ENCODE measurements around the gene CC2D1A.
A peak's percentile ranks its signal among the peaks of the same experiment; 100 is the strongest.

Gene CC2D1A

DNA sequence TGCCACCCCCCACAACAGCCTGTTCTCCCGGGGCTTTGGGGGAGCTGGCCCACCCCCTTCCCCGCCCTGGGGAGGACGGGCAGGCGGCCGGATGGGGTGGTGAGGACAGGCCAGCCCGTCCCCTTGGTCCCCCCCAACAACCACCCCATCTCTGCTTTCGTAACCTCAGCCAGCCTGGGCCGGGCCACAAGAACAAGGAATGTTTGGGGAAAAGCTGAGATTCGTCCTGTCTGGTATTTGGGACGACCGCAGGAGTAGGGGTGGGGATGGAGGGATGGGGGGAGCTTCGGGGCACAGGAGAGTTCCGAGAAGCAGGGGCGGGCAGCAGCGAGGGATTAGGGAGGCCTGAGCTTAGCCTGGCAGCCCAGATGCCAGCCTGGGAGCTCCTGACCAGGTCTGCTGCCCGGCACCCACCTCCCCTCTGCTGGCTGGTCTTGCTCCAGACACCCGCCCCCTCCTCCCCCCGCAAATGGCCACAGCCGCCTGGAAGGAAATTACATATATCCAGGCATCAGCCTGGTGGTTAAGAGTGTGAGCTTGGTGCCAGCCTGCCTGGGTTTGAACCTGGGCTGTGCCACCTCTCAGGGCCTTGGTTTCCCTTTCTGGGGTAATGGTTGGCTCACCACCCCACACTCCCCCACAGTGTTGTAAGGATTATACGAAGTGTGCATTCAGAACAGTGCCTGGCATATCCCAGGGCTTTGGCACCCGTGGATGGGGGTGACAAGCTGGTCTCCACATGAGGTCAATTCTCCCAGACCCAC lies 32.5 kb downstream of the CC2D1A start, which contains the start of gene PODNL1:
TSS of gene PODNL1 (minus strand) at position 117 of the 764 bp plus-strand sequence. CDS start 236 bp downstream, outside the sequence.
- DNase-seq, result no peak

DNA sequence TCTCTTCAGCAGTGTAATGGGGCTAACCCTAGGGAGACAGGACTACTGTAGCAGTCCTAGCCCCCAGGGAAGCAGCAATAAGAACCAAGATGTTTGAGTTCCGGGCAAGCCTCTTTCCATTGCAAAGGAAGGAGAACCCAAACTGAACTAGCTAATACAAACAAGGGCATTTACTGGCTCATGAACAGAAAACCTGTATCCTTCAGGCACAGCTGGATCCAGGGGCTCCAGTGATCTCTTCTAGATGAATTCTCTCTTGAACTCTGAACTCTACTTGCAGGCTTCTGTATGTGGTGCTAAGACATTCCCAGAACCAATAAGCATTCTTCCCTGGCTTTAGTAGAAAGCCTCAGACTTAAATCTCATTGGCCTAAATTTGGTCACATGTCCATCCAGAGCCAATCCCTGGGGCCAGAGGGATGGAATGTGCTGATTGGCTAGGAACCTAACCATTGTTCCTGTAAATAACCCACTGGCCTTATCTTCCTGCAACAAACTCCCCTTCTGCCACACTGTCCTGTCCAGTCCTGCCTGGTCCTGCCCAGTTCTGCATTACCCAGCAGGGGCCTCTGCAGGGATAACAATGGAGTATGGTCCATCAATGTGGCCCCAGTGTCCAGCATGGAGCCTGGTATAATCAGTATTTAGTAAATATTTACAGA lies 36.2 kb downstream of the CC2D1A start:
- no peak for DNase-seq

- no peak for DNase-seq
Observed at GRCh38 chr19:13946414-13946813, 40.4 kb downstream of the CC2D1A start.

- no peak for DNase-seq
Observed at GRCh38 chr19:13951043-13951442, 45.0 kb downstream of the CC2D1A start.

GRCh38 chr19:13951799-13952153 lies 45.8 kb downstream of the CC2D1A start:
- DNase-seq, result no peak

GRCh38 chr19:13952154-13952930 lies 46.3 kb downstream of the CC2D1A start, which contains the start of gene DCAF15:
Gene DCAF15, plus strand, starts transcription at chr19:13952509. Its CDS starts 4 bp downstream, at chr19:13952513.
- peak; percentile 96 to 99 for DNase-seq

GRCh38 chr19:13952931-13953531 lies 47.0 kb downstream of the CC2D1A start:
- peak in 1 of 2 experiments; percentile 26 for DNase-seq

- no peak for DNase-seq
Observed at GRCh38 chr19:13954185-13954584, 48.2 kb downstream of the CC2D1A start.

DNA sequence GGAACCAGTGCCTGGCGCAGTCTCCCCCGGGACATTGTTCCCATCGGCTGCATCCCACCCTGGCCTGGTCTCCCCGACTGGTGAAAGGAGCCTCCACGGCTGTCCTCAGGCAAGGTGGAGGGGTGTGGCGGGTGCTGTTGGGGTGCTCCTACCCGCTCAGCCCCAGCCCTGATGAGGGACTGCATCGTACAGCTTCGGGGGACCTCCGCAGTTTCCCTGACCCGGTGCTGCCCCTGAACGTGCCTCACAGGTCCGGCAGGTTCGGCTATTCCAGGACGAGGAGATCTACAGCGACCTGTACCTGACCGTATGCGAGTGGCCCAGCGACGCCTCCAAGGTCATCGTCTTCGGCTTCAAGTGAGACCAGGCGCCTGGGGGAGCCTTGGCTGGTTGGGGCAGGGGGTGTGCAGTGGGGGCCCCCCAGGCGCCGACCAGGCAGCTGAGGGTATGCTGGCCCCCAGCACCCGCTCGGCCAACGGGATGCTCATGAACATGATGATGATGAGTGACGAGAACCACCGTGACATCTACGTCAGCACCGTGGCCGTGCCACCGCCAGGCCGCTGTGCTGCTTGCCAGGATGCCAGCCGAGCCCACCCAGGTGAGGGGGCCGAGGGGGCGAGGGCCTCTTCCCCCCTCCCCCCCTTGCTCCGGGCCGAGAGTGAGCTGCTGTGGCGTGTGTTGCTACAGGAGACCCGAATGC lies 49.8 kb downstream of the CC2D1A start:
- no peak for DNase-seq

DNA sequence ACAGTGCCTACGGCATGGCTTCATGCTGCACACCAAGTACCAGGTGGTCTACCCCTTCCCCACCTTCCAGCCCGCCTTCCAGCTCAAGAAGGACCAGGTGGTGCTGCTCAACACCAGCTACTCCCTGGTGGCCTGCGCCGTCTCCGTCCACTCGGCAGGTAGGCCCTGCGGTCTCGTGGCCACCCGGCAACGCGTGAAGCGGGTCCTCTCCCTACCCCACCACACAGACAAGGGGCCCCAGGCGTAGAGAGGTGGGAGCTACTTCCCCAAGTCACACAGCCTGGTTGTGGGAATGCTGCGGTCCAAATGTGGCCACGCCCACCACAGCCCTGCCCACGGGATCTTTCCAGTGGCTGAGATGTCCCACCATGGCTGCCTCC lies 50.4 kb downstream of the CC2D1A start:
- no peak for DNase-seq

DNA sequence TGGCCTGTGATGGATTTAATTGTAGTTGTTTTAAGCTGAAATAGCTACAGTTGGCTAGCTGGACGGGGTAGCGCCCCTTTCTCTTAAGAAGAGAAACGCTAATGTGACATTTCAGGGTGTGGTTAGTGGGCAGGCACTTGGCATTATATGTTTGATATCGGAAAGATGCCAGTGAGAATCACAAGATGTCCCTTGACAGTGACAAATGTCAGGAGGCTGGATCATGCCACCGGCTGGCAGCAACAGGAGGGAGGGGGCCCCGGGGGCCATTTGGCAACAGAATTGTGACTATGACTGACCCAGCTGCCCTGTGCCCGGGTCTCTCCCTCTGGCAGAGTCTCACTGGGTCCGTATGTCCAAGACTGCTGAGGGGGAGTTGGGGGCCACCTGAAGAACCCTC lies 51.0 kb downstream of the CC2D1A start:
- no peak for DNase-seq

DNA sequence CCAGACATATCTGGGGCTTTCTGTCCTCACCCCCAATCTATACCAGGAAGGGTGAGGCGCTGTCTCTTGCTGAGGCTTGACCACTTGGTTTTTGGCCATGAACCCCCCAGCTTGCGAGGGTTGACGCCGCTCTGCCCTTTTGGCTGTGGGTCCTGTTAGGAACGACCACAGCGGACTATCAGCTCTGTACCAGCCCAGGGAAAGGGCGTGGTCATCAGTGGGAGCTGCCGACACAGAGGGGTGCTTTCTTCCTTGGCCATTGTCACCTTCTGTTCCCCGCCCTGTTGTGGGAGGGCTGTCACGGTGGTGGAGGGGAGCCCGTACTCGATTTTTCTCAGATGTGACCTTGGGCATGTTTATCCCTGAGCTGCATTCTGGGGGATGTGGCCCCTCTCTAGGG lies 52.0 kb downstream of the CC2D1A start:
- no peak for DNase-seq

DNA sequence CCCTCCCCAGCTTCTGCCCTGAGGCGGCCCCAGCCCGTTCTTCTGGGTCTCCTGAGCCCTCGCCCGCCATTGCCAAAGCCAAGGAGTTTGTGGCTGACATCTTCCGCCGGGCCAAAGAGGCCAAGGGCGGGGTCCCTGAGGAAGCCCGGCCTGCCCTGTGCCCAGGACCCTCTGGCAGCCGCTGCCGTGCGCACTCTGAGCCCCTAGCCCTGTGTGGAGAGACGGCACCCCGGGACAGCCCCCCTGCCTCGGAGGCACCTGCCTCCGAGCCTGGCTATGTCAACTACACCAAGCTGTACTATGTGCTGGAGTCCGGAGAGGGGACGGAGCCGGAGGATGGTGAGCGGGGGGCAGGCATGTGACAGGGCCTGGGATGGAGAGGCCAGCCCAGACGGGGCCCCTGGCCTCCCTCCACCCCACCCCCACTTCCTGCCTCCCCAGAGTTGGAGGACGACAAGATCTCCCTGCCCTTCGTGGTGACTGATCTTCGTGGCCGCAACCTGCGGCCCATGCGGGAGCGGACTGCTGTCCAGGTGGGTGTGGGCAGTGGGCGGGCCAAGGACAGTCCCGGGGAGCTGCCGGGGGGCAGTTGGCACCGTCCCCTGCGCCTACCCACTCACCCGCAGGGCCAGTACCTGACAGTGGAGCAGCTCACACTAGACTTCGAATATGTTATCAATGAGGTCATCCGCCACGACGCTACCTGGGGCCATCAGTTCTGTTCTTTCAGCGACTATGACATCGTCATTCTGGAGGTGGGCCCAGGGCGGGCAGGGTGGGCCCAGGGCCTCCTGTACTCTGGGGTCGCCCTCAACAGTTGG lies 53.4 kb downstream of the CC2D1A start:
- no peak for DNase-seq

- DNase-seq, result no peak
Observed at GRCh38 chr19:13959962-13960862, 54.2 kb downstream of the CC2D1A start.

DNA sequence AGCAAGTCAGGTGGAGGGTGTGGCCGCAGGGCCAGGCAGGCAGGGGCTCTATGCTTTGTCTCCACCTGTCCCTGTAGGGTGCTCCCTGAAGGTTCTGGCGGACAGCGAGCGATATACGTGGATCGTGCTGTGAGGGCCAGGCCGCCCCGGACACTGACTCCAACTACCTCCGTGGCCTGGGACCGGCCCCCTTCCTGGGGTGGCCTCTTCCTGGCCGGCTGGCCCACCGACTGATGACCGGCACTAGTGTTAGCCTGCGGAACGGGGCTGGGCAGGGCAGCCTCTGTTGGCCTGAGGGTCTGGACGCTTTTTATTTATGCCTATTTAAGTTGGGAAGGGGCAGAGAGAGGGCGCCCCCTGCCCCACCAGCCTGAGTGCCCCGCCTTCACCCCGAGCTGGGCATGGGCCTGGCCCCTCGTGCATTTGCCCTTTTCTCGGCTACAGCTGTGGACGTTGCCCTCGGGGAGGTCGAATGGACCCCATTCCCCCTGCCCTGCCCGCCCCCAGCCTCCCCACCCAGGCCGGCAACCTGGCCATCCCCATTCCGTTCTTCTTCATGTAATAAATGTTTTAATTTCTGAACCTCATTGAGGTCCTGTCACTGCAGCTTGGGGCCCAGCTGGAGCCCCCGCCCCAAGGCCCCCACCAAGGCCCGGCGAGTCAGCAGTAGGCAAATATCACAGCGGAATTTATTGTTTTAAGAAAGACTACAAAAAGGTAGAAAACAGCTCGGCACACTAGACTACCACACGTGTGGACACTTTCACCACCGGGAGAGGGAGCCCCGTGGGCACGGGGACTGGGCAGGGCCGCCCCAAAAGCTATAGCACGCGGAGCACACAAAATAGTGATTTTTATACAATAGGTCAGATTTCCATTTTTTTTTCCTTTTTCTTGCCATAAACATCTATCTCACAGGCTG lies 55.1 kb downstream of the CC2D1A start:
- DNase-seq, result no peak

GRCh38 chr19:13961826-13962698 lies 56.1 kb downstream of the CC2D1A start:
- DNase-seq, result no peak

DNA sequence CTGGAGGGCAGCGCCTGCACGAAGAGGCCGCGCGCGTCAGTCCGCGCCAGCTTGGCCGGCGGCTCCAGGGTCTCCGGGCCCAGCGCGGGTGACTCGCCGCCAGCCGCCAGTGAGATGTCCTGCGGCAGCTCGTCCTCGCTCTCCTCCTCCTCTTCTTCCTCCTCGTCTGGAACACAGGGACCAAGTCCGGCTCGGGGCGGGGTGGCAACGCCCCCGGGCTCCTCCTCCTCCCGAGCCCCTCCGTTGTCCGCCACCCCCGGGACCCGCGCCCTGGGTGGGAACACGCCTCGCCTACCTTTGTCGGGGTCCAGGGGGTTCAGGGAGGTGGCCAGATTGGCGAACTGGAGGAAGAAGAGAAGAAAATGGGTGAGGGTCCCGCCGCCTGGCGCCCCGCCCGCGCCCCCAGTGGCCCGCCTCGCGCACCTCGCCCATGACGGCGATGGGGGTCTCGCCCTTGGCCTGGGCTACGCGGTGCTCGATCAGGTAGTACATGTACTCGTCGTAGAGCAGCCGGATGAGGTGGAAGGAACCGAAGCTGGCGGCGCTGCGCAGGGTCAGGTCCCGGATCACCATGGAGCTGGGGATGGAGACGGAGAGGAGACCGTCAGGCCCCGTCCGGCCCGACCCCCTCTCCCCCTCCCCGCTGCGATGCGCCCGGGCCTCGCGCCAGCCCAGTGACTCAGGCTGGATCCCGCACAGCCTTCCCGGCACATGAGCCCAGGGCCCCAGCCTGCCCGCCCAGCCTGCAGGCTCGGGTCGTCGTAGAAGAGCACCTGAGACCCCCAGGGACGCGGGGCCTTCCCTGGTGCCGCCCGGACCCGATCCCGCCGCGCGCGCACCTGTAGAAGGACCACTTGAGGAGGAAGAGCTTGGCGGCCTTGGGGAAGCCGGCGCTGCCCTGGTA lies 57.0 kb downstream of the CC2D1A start:
- no peak for DNase-seq

Measured in SW 1271 (cell line).